ENCODE data around the gene RASSF5. TPM values are rescaled to one million over a fixed set of nuclear protein-coding genes. Genes with fewer than 3 reads are reported as not detected.
"Not testable (repeated sequence)": the region's sequence is repeated elsewhere in the genome, so short reads cannot be mapped to it uniquely, and the experiment has no call there.

Gene RASSF5
- total RNA-seq, 1 donor from 2014 or later, result 0.13 TPM

- no peak for DNase-seq (ENCODE audit: low read depth in 2 of 2)
Measured at GRCh38 chr1:206586501-206587445, 79.4 kb downstream of the RASSF5 start.

- no peak for DNase-seq (ENCODE audit: low read depth in 2 of 2)
Measured at GRCh38 chr1:206587904-206588303, 80.6 kb downstream of the RASSF5 start.

DNA sequence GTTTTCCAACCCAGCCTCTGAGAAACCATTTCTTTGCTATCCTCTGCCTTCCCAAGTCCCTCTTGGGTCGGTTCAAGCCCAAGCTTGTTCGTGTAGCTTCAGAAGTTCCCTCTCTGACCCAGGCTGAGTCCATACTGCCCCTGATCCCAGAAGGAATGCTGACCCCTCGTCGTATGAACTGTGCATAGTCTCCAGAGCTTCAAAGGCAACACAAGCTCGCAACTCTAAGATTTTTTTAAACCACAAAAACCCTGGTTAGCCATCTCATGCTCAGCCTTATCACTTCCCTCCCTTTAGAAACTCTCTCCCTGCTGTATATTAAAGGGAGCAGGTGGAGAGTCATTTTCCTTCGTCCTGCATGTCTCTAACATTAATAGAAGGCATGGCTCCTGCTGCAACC, 81.2 kb downstream of the RASSF5 start:
- DNase-seq (ENCODE audit: low read depth in 2 of 2), result no peak

DNA sequence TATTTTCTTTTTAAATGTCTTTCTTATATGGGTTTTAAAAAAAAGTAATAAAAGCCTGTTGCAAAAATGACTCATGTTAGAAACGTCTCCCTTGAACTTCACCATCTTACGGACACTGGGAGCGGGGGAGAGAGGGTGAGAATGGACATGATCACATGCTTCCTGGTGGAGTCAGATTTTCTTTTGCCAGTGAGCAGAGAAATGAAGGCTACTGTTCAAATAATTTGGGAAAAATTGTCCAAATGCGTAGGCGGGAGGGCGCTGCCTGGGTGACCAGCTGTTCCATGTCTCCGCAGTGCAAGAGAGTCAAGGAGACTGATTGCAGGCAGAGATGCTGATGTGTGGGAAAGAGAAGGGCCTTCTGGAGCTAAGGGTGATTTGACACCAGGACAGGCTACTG, 81.9 kb downstream of the RASSF5 start:
- DNase-seq (ENCODE audit: low read depth in 2 of 2), result peak in 1 of 2 donors; percentile 51

DNA sequence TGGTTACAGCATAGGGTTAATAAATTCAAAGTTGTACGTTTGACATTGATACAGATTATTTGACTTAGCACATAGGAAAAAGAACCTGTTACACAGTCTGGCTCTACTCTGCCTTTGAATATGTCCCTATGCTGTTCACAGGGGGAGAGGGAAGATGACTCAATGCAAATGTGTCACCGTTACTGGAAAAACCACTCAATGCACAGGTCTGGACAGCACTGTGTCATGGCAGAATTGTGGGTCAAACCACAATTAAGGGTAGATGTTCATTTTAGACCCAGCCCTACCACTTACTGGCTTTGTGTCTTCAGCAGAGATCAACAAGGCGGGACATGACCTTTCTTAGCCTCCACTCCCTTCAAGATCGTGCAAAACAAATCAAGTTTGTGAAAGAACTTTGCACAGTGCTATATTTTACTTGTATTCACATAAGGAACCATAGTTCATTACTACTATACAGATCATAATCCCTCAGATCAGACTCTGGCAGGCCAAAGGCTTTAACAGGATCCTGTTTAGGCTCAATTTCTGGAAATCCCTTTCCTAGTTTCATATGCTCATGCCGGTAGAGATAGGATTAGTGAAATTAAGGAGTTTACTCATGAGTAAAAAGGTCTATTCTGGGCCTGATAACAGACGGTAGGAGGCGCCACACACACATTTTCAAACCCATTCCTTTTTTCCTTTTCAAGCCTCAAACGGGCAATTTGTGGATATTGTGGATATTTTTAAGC, 82.9 kb downstream of the RASSF5 start:
- DNase-seq (ENCODE audit: low read depth in 2 of 2), result peak in 1 of 2 donors; percentile 39

DNA sequence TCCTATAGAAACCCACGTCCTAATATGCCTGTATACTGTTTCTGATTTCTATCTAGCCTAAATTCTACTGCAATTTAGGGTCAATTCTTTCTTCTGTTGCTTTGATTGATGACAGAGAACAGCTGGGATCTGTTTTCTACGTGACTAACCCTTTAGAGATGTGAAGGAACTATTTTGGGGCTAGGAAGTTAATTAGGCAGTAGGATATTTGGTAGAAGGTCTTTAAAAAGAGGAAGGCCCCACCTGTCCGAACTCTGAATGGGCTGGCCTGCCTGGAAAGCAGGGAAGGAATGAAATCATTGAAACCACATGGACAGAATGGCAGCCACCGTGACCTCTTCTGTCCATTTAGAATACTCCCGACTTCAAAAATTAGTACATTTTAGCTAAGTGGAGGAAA, 83.9 kb downstream of the RASSF5 start:
- no peak for DNase-seq (ENCODE audit: low read depth in 2 of 2)

DNA sequence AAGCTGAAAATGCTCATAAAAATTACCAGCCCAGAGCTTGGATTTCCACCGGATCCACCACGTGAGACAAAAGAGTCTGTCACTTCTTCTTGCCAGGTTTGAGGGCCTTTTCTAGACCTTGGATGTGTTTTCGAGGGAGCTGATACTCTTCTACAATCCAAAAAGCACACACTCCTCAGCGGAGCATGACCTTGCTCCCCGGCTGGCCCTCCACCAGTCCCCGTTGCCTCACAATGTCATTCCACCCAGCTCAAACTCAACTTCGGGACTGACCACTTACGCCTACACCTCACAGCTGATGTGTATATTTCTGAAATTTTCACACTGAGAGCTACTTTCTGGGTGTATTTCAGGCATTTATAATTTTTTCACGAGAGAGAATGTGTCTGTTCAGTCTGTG, 84.4 kb downstream of the RASSF5 start:
- DNase-seq (ENCODE audit: low read depth in 2 of 2), result no peak

- DNase-seq (ENCODE audit: low read depth in 2 of 2), result no peak
Measured at GRCh38 chr1:206593351-206593925, 86.1 kb downstream of the RASSF5 start.

DNA sequence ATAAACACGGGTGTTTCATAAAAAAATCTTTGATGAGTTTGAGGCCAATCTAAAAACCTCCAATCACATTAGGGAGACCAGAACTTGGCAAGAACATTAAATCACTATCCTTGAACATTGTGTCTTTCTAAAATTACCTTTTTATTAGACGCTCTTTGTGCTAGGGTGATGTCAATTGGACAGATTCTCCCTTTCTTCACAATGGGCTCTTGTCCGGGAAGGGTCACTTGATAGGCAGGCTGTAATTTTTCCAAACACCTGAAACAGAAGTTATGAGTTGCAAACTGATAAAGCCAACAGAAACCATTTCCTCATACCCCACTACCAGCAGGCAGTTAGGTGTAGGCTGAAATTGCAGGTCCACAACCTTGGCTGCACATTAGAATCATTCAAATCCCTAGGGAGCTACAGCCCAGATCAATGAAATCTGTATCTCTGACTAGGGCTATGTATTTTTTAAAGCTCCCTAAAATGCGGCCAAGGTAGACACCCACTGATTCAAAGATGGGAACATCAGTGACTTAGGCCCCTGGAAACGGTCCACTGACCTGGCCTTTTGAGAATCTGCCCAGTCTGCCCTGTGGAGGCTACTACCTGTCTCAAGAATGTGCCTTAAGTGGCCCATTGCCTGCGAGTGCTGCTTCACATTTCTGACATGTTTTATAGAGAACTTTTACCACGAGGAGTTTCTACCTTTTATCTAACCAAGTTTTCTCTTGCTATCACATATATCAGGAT, 88.4 kb downstream of the RASSF5 start:
- DNase-seq (ENCODE audit: low read depth in 2 of 2), result no peak

DNA sequence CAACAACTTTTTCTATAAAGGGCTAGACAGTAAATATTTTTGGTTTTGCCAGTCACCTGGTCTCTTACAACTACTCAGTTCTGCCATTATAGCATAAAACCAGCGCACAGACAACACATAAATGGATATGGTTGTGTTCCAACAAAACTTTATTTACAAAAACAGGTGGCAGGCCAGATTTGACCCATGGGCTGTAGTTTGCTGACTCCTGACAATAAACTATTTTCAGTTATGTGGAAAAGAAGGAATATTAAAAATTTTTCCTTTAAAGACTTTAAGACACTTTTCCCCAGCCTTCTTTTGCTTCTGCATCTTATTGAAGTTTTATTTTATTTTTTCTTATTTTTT, 89.0 kb downstream of the RASSF5 start:
- no peak for DNase-seq (ENCODE audit: low read depth in 2 of 2)

DNA sequence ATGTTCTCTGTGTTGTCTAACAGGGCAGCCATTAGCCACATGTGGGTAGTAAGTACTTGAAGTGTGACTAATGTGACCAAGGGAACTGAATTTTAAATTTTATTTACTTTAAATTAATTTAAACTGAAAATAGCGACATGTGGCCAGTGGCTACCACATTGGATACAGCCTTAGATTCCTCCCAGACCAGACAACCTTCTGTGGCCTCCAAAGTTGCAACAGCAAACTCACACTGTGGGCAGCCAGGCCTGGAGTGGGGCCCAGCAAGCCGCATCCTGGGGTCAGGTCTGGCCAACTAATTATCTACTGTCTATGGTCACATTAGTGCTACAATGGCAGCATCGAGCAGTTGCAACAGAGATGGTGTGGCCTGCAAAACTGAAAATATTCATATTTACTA, 93.2 kb downstream of the RASSF5 start:
- no peak for DNase-seq (ENCODE audit: low read depth in 2 of 2)

- no peak for DNase-seq (ENCODE audit: low read depth in 2 of 2)
Measured at GRCh38 chr1:206604861-206605260, 97.5 kb downstream of the RASSF5 start.

- DNase-seq (ENCODE audit: low read depth in 2 of 2), result peak; percentile 30 to 52
Measured at GRCh38 chr1:206606867-206607266, 99.5 kb downstream of the RASSF5 start.

- DNase-seq (ENCODE audit: low read depth in 2 of 2), result peak; percentile 45 to 67
Measured at GRCh38 chr1:206608108-206608698, 100.9 kb downstream of the RASSF5 start.

DNA sequence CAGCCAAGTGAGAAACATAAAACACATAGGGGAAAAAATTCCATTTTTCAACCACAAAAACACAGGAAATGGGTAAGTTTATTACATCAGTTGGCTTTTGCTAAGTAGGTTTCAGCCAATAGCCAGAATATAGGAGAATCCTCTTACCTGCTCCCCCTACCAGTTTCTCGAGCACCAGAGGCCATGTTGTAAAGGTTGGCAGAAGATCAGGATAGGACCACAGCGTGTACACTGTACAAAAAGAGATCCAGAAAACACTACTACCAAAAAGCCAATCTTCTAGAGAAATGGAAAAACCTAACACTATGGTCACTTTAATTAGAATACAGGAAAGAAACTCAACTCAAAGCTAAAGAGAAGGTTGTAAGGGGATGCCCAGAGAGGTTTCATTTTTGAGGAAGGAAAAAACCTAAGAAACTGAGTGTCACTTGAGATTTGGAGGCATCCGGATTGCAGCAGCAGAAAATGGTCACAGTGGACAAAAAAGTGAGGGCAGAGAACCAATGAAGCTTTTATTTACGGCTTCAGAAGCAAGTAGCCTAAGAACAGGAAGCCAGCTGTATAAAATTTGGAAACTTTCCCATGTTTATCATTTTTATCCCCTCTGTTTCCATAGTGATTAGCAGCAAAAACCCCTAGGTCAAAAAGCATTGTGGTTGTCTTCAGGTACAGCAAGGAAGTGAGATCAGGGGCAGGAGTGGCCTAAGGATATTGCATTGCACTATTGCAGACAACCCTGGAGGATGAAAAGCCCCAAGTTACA, 102.1 kb downstream of the RASSF5 start:
- peak; percentile 57 to 86 for DNase-seq (ENCODE audit: low read depth in 2 of 2)

- peak; percentile 77 to 93 for DNase-seq (ENCODE audit: low read depth in 2 of 2)
Measured at GRCh38 chr1:206612129-206612876, 105.0 kb downstream of the RASSF5 start, which contains the start of gene EIF2D. EIF2D (minus strand) TSS chr1:206612465; CDS start chr1:206612342, 123 bp downstream.

GRCh38 chr1:206626396-206626795, 119.1 kb downstream of the RASSF5 start:
- DNase-seq (ENCODE audit: low read depth in 2 of 2), result not testable (repeated sequence)

DNA sequence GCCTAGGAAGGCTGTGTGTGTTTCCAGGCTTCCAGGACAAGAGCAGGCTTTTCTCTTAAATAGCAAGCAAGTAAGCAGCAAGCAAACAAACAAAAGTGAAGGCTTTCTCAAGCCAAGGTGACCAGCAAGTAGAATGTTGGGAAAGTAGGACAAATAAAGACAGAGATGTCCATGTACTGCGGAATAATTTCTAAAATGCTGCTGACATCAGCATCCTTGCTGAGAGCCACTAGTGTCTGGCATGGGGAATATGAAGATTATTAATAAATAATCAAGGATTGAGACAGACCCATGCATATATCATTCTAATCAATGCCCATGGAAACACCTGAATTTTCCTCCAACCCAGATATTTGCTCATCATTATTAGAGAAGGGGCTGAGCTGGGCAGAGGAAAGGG, 121.6 kb downstream of the RASSF5 start:
- DNase-seq (ENCODE audit: low read depth in 2 of 2), result no peak

GRCh38 chr1:206631085-206631509, 123.8 kb downstream of the RASSF5 start:
- DNase-seq (ENCODE audit: low read depth in 2 of 2), result peak; percentile 64 to 87

All from dermis microvascular lymphatic vessel endothelial cell (primary cell).